GM12801 (cell line): ENCODE data around the gene ZNF385B.

Source experiments
- CTCF ChIP-seq: IDR thresholded peaks from one replicate; pipeline ENCODE4 v1.5.1; 2011; ENCODE audit warnings: control low read depth; ENCODE audit not compliant: insufficient read length; ENCODE audit errors: extremely low read depth

The ZNF385B gene

GRCh38 chr2:179715196-179715595 lies 146.2 kb downstream of the ZNF385B start:
- TF ChIP-seq CTCF: no peak

GRCh38 chr2:179712825-179713224 lies 148.6 kb downstream of the ZNF385B start:
- TF ChIP-seq CTCF: no peak

DNA sequence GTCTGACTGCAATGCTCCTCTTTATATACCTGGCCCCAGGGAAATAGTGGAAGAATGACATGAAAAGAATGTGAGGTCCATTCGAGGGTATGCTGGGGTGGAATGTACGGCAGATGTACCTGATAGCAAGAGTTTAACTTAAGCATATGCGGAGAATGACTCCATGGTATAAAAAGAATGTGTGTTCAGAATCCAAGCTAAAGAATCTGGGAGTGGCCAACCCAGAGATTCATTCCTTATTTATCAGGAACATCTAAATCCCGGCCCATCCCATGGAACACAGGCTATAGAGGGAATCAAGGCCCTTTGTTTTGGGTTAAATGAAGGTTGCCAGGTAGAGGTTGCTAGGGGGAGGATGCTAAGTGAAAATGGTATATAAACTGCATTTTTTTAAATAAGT lies 150.0 kb downstream of the ZNF385B start:
- TF ChIP-seq CTCF: no peak

DNA sequence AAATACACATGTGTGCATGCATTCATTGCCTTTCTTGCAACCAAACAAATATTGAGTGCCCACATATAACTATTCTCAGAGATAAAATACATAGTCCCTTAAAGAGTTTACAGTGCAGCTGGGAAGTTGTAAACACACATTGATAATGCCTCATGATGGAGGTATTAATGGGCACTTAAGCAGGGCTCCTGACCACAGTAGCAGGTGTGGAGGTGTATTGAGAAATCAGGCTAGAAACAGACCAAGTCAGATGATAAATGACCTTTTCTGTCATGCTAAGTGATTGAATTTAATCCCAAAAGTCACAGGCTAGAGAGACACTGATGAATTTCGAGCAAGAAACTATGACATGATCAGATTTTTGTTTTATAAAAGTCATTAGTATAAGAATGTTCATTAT lies 157.7 kb downstream of the ZNF385B start:
- no peak for TF ChIP-seq CTCF

- no peak for TF ChIP-seq CTCF
Observed at GRCh38 chr2:179702912-179703311, 158.5 kb downstream of the ZNF385B start.

GRCh38 chr2:179701524-179702110 lies 159.8 kb downstream of the ZNF385B start:
- TF ChIP-seq CTCF: no peak

- TF ChIP-seq CTCF: no peak
Observed at GRCh38 chr2:179695486-179695885, 165.9 kb downstream of the ZNF385B start.
